GM21529 (cell line): ENCODE data around the gene RASGRF2.

ENCODE experiments used
- ATAC-seq: cut with Tn5 transposase; IDR thresholded peaks from one replicate; pipeline ENCODE4 v1.9.1; 2021; ENCODE audit not compliant: unreplicated experiment

The RASGRF2 gene

GRCh38 chr5:81132381-81132780 is 172.2 kb downstream of the RASGRF2 start:
- ATAC-seq: no peak

GRCh38 chr5:81134066-81134465 is 173.9 kb downstream of the RASGRF2 start:
- ATAC-seq: no peak

- no peak for ATAC-seq
These were observed 174.4 kb downstream of the RASGRF2 start for GRCh38 chr5:81134566-81134965.

GRCh38 chr5:81136557-81136956 is 176.4 kb downstream of the RASGRF2 start:
- no peak for ATAC-seq

- ATAC-seq: no peak
These were observed 177.7 kb downstream of the RASGRF2 start for GRCh38 chr5:81137833-81138232.

- no peak for ATAC-seq
These were observed 180.3 kb downstream of the RASGRF2 start for GRCh38 chr5:81140441-81140840.

GRCh38 chr5:81140943-81141342 is 180.8 kb downstream of the RASGRF2 start:
- ATAC-seq: no peak

- ATAC-seq: no peak
These were observed 181.9 kb downstream of the RASGRF2 start for GRCh38 chr5:81142108-81142507.

- ATAC-seq: no peak
These were observed 185.3 kb downstream of the RASGRF2 start for GRCh38 chr5:81145329-81145935.

- no peak for ATAC-seq
These were observed 185.9 kb downstream of the RASGRF2 start for GRCh38 chr5:81146031-81146430.

GRCh38 chr5:81147011-81147885 is 187.1 kb downstream of the RASGRF2 start:
- no peak for ATAC-seq

GRCh38 chr5:81147886-81148571 is 187.9 kb downstream of the RASGRF2 start:
- no peak for ATAC-seq

GRCh38 chr5:81151546-81151945 is 191.4 kb downstream of the RASGRF2 start:
- no peak for ATAC-seq

GRCh38 chr5:81154725-81155124 is 194.6 kb downstream of the RASGRF2 start:
- ATAC-seq: peak; percentile 76

- no peak for ATAC-seq
These were observed 196.6 kb downstream of the RASGRF2 start for GRCh38 chr5:81156732-81157131.

GRCh38 chr5:81161012-81161601 is 200.9 kb downstream of the RASGRF2 start:
- peak; percentile 85 for ATAC-seq

- ATAC-seq: no peak
These were observed 202.3 kb downstream of the RASGRF2 start for GRCh38 chr5:81162501-81162900.

- no peak for ATAC-seq
These were observed 203.5 kb downstream of the RASGRF2 start for GRCh38 chr5:81163651-81164050.

- ATAC-seq: no peak
These were observed 204.3 kb downstream of the RASGRF2 start for GRCh38 chr5:81164476-81164875.

GRCh38 chr5:81164936-81165335 is 204.8 kb downstream of the RASGRF2 start:
- ATAC-seq: no peak

- peak; percentile 72 for ATAC-seq
These were observed 205.4 kb downstream of the RASGRF2 start for GRCh38 chr5:81165493-81166119.
